ENCODE data around the gene GNG7. TPM values are rescaled to one million over a fixed set of nuclear protein-coding genes. Genes with fewer than 3 reads are reported as not detected.
A peak's percentile ranks its signal among the peaks of the same experiment; 100 is the strongest.

Gene GNG7
- total and polyA plus RNA-seq, 2 experiments from 2014 or later: 0.11 to 0.13 TPM

- Histone ChIP-seq H3K9me2 (ENCODE audit: insufficient read depth) (no peaks in the 10 kb centered on the region), H4K20me1 (ENCODE audit: insufficient read depth) (no peaks in the 10 kb centered on the region), H3K9ac (no peak overlapping the region), H3K36me3 (ENCODE audit: low read depth) (no peaks in the 10 kb centered on the region), H2AFZ (no peak overlapping the region), H3K79me2 (ENCODE audit: insufficient read depth) (no peaks in the 10 kb centered on the region), H3K27ac (no peak overlapping the region), H3K9me3 (ENCODE audit: low read depth) (no peaks in the 10 kb centered on the region), H3F3A (ENCODE audit: insufficient read depth) (no peaks in the 10 kb centered on the region), H3K4me1 (ENCODE audit: insufficient read depth) (peaks cover 7% of the 10 kb centered on the region; the same call in 1 of the 2 replicates), H3K27me3 (replicated peaks; ENCODE audit: insufficient read depth) (no peaks in the 10 kb centered on the region), H3K4me3 (no peak overlapping the region), H3K4me2 (ENCODE audit: unreplicated experiment) (no peak overlapping the region)
- WGBS, 2 experiments (ENCODE audit: low coverage in 1 of 2, low lambda C conversion rate in 2 of 2, missing lambda C conversion rate in 2 of 2): 75 to 100% methylated on average over 1 to 2 of the region's 2 CpGs
- TF ChIP-seq EZH2phosphoT487 (IDR thresholded peaks at IDR 0.05; ENCODE audit: insufficient read depth, low read depth) (no peak), EZH2 (IDR thresholded peaks at IDR 0.05; ENCODE audit: insufficient read depth, poor library complexity, severe bottlenecking) (no peak)
- DNase-seq: no peak
- in situ Hi-C loops (cut with MboI): no loop called here
Observed at GRCh38 chr19:2639999-2640398, 62.5 kb downstream of the GNG7 start.

GRCh38 chr19:2638417-2638940 is 64.0 kb downstream of the GNG7 start:
- in situ Hi-C loops (cut with MboI): no loop called here
- no peak overlapping the region for H3K4me2 ChIP-seq (ENCODE audit: unreplicated experiment)
- 33% methylated on average over 3 of the region's 3 CpGs for WGBS, 2 experiments (ENCODE audit: low coverage in 1 of 2, low lambda C conversion rate in 2 of 2, missing lambda C conversion rate in 2 of 2)
- no peaks in the 10 kb centered on the region for H3F3A ChIP-seq (ENCODE audit: insufficient read depth)
- no peaks in the 10 kb centered on the region for H3K27me3 ChIP-seq (replicated peaks; ENCODE audit: insufficient read depth)
- DNase-seq: no peak
- TF ChIP-seq EZH2 (IDR thresholded peaks at IDR 0.05; ENCODE audit: insufficient read depth, poor library complexity, severe bottlenecking) (no peak), EZH2phosphoT487 (IDR thresholded peaks at IDR 0.05; ENCODE audit: insufficient read depth, low read depth) (no peak)
- H3K27ac ChIP-seq: no peak overlapping the region
- H3K9me3 ChIP-seq (ENCODE audit: low read depth): no peaks in the 10 kb centered on the region
- peaks cover 7% of the 10 kb centered on the region; the same call in 1 of the 2 replicates for H3K4me1 ChIP-seq (ENCODE audit: insufficient read depth)
- H3K36me3 ChIP-seq (ENCODE audit: low read depth): no peaks in the 10 kb centered on the region
- 0 out of 2 replicates have a peak overlapping the region, but pooled peaks have one; percentile 58 for H3K4me3 ChIP-seq
- no peaks in the 10 kb centered on the region for H3K9me2 ChIP-seq (ENCODE audit: insufficient read depth)
- H3K9ac ChIP-seq: no peak overlapping the region
- no peak overlapping the region for H2AFZ ChIP-seq
- H3K79me2 ChIP-seq (ENCODE audit: insufficient read depth): no peaks in the 10 kb centered on the region
- H4K20me1 ChIP-seq (ENCODE audit: insufficient read depth): no peaks in the 10 kb centered on the region

- no peak overlapping the region for H2AFZ ChIP-seq
- no peak overlapping the region for H3K4me3 ChIP-seq
- no peaks in the 10 kb centered on the region for H3K9me2 ChIP-seq (ENCODE audit: insufficient read depth)
- no peaks in the 10 kb centered on the region for H3K27me3 ChIP-seq (replicated peaks; ENCODE audit: insufficient read depth)
- no peak overlapping the region for H3K9ac ChIP-seq
- no peaks in the 10 kb centered on the region for H3K36me3 ChIP-seq (ENCODE audit: low read depth)
- H3K9me3 ChIP-seq (ENCODE audit: low read depth): no peaks in the 10 kb centered on the region
- H3F3A ChIP-seq (ENCODE audit: insufficient read depth): no peaks in the 10 kb centered on the region
- H3K27ac ChIP-seq: no peak overlapping the region
- peak; percentile 64 for DNase-seq
- TF ChIP-seq EZH2 (IDR thresholded peaks at IDR 0.05; ENCODE audit: insufficient read depth, poor library complexity, severe bottlenecking) (no peak), EZH2phosphoT487 (IDR thresholded peaks at IDR 0.05; ENCODE audit: insufficient read depth, low read depth) (no peak)
- peak overlapping the region; percentile 49 for H3K4me2 ChIP-seq (ENCODE audit: unreplicated experiment)
- no peaks in the 10 kb centered on the region for H4K20me1 ChIP-seq (ENCODE audit: insufficient read depth)
- H3K4me1 ChIP-seq (ENCODE audit: insufficient read depth): peaks cover 7% of the 10 kb centered on the region; the same call in 1 of the 2 replicates
- H3K79me2 ChIP-seq (ENCODE audit: insufficient read depth): no peaks in the 10 kb centered on the region
- 11 to 12% methylated on average over 31 to 37 of the region's 37 CpGs for WGBS, 2 experiments (ENCODE audit: low coverage in 1 of 2, low lambda C conversion rate in 2 of 2, missing lambda C conversion rate in 2 of 2)
- in situ Hi-C loops (cut with MboI): no loop called here
Observed at GRCh38 chr19:2636897-2637683, 65.4 kb downstream of the GNG7 start.

GRCh38 chr19:2636141-2636896 is 66.2 kb downstream of the GNG7 start:
- 63 to 72% methylated on average over 10 of the region's 10 CpGs for WGBS, 2 experiments (ENCODE audit: low coverage in 1 of 2, low lambda C conversion rate in 2 of 2, missing lambda C conversion rate in 2 of 2)
- H2AFZ ChIP-seq: no peak overlapping the region
- TF ChIP-seq EZH2 (IDR thresholded peaks at IDR 0.05; ENCODE audit: insufficient read depth, poor library complexity, severe bottlenecking): no peak
- no peak for TF ChIP-seq EZH2phosphoT487 (IDR thresholded peaks at IDR 0.05; ENCODE audit: insufficient read depth, low read depth)

More at GRCh38 chr19:2636141-2636896, 66.2 kb downstream of the GNG7 start:
- Histone ChIP-seq H3K9ac (no peak overlapping the region), H3K4me1 (ENCODE audit: insufficient read depth) (peaks cover 7% of the 10 kb centered on the region; the same call in 1 of the 2 replicates), H3K4me2 (ENCODE audit: unreplicated experiment) (no peak overlapping the region), H3K4me3 (no peak overlapping the region), H3K79me2 (ENCODE audit: insufficient read depth) (no peaks in the 10 kb centered on the region), H3K36me3 (ENCODE audit: low read depth) (no peaks in the 10 kb centered on the region), H3K27me3 (replicated peaks; ENCODE audit: insufficient read depth) (no peaks in the 10 kb centered on the region), H3K9me2 (ENCODE audit: insufficient read depth) (no peaks in the 10 kb centered on the region), H3F3A (ENCODE audit: insufficient read depth) (no peaks in the 10 kb centered on the region), H3K9me3 (ENCODE audit: low read depth) (no peaks in the 10 kb centered on the region), H3K27ac (no peak overlapping the region), H4K20me1 (ENCODE audit: insufficient read depth) (no peaks in the 10 kb centered on the region)
- in situ Hi-C loops (cut with MboI): no loop called here
- no peak for DNase-seq
